ENCODE measurements around the gene HEPN1.

The HEPN1 gene

DNA sequence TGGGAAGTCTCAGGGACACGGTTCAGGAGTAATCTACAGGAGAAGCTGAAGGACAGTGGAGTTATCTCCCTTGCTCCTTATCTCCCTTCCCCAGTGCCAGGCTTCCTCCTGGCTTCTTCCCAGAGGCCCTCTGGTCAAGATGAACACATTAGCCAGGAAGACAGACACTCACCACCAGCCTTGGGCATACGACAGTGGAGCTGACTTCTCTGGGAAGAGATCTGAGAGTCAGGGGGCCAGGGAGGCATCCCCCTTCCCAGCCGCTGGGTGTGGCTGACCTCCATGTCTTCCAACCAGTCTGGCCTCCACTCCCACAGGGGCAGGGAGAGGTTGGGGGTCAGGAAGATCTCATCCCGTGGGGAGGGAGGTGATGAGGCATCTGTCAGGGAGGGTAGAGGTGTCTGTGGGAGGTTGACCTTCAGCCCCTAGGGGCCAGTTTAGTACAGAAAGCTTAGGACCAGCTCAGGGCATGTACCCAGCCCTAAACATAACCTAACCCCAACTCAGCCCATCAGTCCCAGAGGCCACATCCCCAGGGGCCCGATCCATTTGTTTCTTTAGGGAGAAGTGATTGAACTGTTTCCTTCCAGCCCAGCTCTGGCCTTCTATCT is 34.1 kb upstream of the HEPN1 start:
- no peak for DNase-seq (ENCODE audit: low spot score)

DNA sequence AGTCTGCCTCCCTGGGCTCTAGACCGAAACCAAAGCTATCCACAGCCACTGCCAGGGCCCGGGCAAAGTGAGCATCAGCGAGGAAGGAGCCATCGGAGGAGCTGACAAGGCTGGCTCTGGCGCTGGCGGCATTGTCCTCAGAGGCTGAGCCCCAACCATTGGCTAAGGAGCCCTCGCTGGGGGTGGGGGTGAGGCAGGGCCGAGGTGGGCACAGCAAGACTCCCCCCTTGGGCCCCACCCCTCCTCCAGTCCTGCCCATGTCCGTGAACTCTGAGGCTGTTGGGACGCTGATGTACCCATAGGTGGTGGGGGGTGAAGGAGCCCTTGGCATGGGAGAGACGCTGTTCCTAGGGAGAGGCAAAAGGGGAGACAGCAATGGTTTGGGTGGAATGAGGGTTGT is 32.6 kb upstream of the HEPN1 start:
- DNase-seq (ENCODE audit: low spot score): no peak

DNA sequence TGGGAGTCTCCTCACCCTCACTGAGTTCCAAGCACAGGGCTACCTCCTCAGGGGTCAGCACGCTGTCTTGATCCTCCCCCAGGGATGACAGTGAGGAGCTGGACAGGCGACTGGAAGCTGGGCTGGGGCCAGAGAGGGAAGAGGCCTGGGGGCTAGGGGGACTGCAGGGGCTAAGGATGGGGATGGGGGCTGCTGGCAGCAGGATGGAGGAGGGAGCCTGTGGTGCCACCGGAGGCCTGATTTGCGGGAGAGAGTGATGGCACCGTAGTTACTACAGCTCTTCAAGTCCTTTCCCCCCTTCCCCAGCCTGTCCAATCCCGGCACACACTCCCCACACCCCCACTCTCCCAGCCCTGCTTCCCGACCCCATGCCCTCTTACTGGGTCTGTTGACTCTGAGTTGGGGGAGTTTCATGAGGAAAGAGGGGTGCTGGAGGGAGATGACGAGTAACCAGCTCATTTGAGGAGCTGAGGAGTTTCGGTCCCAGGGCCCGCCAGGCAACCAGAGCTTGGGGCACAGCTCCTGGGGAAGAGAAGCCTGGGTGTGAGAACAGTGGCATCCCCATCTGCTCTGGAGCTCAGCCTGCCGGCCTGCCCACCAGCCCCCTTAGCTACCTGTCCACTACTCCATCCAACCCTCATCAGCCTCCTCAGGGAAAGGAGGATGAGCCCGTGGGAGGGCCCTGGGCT is 31.9 kb upstream of the HEPN1 start:
- DNase-seq (ENCODE audit: low spot score): no peak

DNA sequence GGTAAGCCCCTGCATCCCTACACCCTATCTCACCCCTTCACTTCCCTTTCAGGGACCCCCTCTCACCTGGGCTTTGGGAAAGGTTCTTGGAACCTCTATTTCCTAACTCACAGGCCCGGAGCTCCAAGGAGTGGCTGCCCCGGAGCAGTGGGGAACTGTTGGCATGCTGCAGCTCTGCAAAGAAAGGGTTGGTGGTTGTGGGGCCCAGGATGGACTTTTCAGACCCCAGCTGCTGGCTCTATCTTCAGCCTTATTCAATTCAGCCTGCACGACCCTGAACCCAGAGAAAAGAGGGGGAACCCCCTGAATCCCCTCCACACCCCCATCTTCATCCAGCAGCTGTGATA is 31.4 kb upstream of the HEPN1 start:
- DNase-seq (ENCODE audit: low spot score): no peak

DNA sequence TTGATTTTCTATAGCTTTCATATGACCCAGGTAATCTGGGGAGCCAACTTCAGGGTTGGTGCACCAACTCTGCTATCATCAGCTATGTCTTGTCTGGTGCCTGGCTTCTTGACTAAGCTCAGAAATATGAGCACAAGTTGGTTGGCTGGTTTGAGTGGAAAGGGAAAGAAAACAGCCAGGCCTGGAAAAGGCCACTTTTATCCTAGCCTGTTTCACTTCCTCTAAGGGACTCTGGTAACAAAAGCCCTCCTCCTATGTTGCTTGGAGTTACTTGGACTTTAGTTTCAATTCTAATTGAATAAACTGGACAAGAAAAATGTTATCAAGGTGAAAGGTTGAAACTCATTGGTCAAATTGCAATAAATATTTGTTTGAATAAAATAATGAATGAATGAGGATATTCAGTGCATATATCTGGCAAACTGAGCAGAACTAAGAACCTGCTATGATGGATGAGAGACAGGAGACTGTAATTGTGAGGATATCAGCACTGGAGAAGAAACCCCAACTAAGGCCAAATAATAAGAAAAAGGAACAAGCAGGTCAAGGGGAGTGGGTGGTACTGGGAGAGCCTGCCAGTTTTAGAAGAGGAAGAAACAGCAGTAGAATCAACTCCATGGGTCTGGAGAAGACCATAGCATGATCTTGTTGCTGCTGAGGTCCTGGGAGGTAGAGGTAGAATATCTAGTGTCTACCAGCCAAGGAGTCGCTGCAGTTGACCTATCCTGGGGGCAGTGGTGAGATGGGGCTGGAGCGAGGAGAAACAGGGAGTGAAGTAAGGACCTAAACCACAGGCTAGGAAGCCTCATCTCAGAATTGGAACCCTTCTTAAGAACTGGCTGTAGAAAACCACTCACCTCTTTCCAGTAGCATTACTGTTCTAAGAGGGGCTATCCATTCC is 29.6 kb upstream of the HEPN1 start:
- DNase-seq (ENCODE audit: low spot score): no peak

DNA sequence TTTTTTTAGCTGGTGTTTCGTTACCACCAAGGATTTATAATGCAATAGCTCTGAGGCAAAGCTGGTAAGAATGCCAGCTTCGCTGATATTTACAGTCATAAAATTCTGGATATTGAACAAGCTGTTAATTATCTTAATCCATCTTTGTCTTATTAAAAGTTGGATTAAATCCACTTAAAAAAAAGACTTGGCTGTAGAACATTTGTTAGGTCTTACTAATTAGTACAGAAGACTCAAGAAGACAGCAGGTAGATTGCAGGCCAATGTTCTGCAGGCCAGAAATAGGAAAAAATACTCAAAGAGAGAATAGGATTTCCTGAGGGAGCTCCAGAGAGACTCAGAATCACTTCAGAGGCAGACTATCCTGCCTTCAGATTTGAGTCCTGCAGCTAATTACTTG is 28.9 kb upstream of the HEPN1 start:
- DNase-seq (ENCODE audit: low spot score): no peak

DNA sequence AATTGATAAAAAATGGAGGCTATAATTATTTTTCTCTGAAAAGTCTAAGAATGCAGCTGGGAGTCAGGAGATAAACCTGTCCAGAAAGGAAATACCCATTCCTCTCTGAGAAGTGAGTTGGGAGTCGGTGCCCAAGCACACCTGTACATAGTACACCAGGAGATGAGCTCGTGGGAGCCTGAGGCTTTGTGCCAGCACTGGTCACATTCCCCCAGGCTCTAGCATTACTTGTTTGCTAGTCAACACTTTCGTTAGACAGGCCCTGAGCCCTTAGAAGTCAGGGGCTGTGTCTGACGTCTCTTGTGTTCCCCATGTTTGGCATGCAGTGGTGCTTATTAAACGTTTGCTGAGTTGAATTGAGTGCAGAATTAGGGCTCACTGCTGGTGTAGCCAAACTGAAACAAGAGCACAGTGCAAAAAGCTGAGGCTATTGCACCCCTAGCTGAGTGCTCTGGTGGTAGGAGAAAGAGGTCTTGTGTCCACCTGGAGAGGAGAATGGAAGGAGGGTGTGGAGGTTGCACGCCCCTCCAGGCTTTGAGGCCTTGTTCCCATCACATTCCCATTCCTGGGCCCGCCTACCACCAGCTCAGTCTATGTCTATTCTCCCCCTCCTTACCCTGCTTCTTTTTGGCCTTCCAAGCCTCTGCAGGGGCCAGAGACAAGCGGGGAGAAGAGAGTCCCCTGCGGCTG is 28.2 kb upstream of the HEPN1 start:
- DNase-seq (ENCODE audit: low spot score): no peak

DNA sequence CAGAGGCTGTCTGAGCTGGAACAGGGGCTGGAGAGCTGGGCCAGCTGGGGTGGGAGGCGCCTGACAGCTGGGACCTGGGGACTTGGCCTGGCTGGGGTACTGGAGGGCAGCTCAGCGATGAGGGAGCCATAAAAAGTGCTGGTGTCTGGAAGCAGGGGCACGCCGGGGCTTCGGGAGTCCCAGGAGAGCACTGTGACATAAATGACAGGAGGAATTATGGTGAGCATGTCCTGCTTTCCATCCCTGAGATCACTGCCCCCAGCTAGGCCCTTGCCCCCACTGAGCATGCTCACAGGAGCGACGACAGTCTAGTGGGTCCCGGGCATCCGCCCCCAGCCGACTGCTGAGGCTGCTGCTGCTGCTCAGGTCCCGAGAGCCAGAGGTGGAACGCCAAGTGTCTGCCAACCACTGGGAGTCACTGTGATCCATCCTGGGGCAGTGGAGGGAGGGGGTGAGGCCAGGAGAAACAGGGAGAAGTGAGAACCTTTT is 27.6 kb upstream of the HEPN1 start:
- DNase-seq (ENCODE audit: low spot score): no peak

DNA sequence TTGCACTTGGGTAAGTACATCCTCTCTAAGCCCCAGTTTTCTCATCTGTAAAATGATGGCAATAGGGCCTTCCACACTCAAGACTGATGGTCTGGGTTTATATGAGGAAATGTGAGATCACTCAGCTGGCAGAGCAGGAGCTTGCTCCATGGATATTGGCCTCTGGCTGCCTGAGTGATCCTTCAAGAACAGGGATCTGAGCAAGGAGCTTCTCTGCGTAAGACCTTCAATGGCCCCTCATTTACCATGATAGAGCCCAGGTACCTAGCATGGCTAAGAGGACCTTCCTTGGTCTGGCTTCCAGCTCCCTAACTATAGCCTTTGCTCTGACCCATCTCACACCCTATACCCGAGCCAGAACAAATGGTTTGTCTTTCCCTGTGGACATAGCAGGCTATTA is 26.9 kb upstream of the HEPN1 start:
- no peak for DNase-seq (ENCODE audit: low spot score)

DNA sequence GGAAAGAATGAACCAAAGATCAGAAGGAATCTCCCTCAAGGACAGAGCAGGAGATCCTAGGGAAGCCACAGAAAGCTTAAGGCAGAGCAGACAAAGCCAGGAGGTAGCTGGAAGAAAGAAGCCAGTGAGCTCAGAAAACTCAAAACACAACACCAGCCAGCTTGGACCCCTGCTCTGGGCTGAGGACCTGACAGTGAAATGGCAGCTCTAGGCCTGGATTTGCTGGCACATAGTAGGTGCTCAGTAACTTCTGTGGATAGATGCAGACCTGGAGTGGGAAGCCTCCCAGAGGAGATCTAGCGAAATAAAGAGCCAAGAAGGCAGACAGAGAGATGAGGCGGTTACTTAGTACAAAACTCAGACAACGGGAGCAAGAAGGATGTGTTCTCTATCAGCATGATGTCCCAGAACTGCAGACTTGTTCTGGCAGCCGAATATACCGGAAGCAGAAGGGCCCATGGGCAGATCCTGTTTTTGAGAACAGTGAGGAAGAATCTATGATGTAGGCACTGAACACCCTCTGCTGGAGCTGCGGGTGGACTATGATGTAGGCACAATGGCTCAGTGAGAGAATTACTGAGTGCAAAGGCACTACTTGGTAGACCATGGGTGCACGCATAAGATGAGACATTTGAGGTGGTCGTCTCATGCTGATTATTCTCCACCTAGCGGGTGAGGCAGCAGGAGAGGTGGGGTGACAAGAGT is 26.1 kb upstream of the HEPN1 start:
- DNase-seq (ENCODE audit: low spot score): no peak

DNA sequence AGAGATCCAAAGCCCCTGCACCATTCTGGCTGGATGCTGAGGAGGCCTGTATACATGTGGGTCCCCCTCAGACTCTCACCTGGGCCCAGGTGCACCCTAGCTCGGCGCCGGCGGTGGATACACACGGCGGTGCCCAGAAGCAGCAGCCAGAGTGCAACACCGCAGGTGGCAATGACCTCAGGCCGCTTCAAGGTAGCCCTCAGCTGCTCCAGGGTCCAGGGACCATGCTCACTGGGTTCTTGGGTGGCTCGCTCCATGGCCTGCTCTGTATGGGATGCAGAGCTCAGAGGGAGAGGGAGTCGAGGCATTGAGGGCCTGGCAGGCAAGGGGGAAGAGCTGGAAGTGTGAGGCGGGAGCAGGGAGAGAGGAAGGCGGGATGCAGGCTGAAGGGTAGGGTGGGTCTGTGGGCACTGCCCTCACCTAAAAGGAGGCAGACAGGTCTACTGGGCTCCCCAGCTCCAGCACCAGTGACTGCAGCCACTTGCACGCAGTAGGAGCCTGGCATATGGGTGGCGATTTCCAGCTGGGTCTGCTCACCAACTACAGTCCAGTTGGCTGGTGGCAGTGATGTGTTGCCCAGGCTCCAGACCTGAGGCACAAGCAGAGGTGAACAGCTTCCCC is 25.2 kb upstream of the HEPN1 start:
- DNase-seq (ENCODE audit: low spot score): no peak

DNA sequence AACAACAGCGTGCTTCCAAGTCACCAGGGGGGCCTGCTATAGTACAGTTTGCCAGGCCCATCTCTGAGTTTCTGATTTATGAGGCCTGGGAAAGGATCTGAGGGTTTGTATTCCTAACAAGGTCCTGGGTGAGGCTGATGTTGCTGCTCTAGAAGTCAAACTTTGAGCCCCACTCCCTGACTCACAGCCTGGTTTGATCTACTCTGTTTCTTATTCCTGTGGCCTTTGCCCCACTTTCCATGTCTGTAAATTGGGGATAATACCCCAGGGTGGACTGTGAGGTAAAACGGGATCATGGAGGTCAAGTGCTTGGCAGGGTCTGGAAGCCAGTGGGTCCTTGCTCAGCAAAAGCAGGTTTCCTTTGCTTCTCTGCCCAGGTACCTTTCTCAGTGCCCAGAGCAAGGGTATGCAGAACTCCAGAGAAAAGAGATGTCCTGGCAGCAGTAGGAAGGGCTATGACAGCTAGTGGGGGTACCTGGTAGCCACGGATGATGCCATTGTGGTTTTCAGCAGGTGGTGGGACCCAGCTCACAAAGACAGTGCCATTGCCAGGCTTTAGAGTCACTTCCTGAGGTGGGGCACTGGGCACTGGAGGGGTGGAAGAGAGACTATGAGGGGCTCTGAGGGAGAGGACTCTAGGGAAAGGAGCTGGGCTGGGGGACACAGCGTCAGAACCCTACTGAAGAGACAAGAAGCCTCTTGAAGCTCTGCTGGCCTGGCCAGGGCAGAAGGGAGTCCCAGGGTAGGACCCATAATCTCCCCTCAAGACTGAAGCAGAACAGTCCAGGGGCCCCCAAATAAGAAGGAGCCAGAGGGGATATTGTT is 24.2 kb upstream of the HEPN1 start:
- no peak for DNase-seq (ENCODE audit: low spot score)

DNA sequence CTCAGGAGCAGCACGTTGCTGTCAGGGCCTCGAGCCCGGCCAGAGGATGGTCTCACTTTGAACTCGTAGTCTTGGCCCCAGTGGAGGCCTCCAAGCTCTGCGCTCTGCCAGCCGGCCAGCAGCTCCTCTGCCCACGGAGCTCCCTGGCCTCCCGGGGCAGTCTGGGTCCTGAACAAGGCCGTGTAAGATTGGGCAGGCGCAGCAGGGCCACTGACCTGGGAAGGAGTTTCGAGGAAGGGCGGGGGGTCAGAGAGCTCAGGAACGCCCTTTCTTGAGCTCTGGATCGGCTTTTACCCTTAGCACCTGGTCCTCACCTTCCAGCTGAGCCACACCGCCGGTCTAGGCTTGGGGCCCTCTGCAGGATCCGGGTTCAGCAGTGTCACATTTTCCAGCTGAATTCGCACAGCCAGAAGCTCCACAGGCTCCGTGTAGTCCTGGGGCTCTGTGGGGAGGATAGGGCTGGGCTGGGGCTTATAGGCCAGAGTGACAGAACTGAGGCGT is 23.5 kb upstream of the HEPN1 start:
- no peak for DNase-seq (ENCODE audit: low spot score)

DNA sequence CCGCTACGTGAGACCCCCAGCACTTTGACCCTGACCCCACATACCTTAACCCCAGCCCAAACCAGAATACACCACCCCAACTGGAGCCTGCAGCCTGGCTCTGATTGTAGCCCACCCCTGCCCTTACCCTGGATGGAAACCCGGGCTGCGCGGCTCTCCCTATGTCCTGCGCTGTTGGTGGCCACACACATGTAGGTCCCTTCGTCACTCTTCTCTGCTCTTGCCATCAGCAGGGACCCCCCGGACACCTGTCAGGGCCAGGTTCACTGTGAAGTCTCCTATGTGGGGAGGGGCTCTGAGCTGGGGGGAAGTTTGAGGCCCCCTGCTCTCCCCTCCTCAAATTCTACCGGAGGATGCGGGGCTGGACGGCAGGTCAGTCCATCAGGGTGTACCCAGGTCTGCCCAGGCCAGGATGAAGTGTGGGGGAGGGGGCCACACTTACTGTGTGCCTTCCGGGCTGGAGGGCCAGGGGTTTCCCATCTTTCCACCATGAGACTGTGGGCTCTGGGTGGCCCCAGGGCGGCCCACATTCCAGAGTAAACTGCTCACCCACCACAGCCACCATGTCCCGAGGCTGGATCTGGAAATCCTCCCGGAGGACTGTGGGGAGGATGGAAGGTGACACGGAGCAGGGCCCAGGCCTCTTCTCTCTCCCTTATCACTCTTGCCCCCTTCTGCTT is 22.8 kb upstream of the HEPN1 start:
- no peak for DNase-seq (ENCODE audit: low spot score)

DNA sequence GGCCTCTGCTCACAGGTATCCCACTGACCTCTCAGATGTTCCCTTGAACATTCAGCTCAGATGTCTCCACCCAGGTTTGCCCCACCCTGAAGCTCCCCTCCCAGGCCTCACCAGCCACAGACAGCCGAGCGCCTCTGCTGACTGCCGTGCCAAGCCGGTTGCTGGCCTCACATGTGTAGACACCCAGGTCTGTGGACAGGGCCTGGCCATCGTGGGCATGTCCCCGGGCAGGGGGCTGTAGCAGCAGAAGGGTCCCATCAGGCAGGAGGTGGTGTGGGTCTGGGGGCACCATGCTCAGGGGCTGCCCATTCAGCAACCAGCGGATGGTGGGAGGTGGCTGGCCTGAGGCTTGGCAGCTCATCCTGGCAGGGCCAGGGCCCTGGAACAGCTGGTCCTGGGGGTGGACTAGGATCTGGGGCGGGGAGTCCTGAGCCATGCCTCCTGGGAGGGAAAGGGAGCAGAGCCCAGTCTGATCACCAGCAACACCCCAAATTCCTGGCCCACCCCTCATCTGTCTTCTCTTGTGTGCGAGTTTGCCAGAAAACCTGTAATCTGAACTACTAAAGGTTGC is 22.1 kb upstream of the HEPN1 start:
- DNase-seq (ENCODE audit: low spot score): no peak

DNA sequence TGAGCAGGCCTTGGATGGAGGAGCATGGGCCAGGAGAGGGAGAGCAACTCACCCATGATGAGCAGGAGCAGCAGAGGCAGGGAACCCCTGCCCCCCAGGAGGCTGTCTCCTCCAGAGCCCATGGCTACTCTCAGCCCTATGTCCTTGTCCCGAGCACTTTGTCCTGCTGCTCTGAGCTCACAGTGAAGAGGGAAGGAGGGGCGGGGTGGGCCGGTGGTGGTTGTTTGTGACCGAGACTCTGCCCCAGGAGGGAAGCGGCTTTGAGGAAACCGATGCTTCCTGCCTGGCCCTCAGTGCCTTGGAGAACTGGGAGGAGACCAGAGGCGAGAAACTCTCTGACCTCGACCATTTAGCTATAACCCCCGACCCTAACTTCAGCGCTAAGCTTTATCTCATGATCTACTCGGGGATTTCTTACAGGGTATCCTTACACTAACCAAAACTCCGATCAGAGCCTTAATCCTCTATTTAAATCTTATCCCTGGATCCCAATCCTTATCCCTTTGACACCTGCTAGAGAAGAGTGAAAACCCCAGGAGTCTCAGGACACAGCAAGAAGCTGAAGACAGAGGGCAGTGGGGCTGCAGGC is 21.3 kb upstream of the HEPN1 start, which contains the start of gene ROBO4:
Gene ROBO4, minus strand, starts transcription at position 192 of the 589 bp plus-strand sequence. Its CDS starts 70 bp downstream, at position 122.
- DNase-seq (ENCODE audit: low spot score): no peak

DNA sequence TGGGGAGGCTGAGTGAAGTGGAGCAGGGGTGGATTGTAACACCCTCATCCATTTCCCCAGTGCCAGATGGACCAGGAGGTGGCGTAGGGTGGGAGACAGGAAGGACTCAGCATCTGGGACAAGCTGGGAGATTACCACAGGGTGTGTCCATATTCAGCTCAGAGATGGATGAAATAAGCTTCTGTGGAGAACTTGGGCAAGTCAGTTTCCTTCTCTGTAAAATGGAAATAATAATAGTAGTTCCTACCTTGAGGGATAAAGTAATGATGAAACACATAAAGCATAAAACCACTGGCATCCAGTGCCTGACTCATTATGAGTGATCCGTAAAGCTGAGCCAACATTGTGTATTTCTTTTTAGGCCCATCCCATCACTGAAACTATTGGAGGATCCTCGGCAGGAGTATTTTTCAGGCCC is 20.8 kb upstream of the HEPN1 start:
- DNase-seq (ENCODE audit: low spot score): no peak

DNA sequence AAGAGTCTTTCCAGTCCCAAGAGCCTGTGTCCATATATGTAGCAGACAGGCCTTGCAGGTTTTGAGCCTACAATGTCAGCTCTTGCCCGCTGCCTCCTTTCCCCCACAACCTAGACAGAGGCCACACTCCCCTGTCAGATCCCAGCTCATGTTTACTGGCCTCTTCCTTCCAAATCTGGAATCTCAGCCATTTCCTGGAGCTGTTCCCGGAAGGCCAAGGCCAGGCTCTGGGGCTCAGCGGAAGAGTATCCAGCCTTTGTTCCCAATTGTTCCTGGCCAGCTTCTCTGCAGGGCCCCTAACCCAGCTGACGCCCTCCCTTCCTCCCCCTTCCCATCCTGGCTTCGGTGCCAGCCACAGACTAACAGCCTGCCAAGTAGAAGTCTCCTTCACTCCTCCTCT is 20.3 kb upstream of the HEPN1 start:
- DNase-seq (ENCODE audit: low spot score): no peak

All from NAMALWA (cell line).